AG20443 (cell line): ENCODE measurements around the gene MMP28.
A peak's percentile ranks its signal among the peaks of the same experiment; 100 is the strongest.

Experiments used
- DNase-seq: peaks from one replicate; pipeline ENCODE4 v3.0.0; 2012; ENCODE audit warnings: low spot score, mixed read lengths

MMP28 gene

GRCh38 chr17:35795007-35795870, at the start of gene MMP28:
Gene MMP28 (minus strand): TSS chr17:35795641. CDS start chr17:35795377, 264 bp downstream.
- DNase-seq: peak; percentile 70

- DNase-seq: no peak
These were observed 49.1 kb upstream of the MMP28 start for GRCh38 chr17:35844547-35844946.

- DNase-seq: no peak
These were observed 48.3 kb upstream of the MMP28 start for GRCh38 chr17:35843698-35844097.

GRCh38 chr17:35842239-35842638, 46.8 kb upstream of the MMP28 start:
- DNase-seq: no peak

GRCh38 chr17:35841505-35841904, 46.1 kb upstream of the MMP28 start:
- DNase-seq: no peak

- no peak for DNase-seq
These were observed 45.7 kb upstream of the MMP28 start for GRCh38 chr17:35841101-35841500.

- DNase-seq: no peak
These were observed 29.8 kb upstream of the MMP28 start for GRCh38 chr17:35825206-35825605.

- no peak for DNase-seq
These were observed 25.9 kb upstream of the MMP28 start for GRCh38 chr17:35821308-35821707.

- no peak for DNase-seq
These were observed 24.0 kb upstream of the MMP28 start for GRCh38 chr17:35819455-35819854.

- no peak for DNase-seq
These were observed 21.8 kb upstream of the MMP28 start for GRCh38 chr17:35817196-35817595.

GRCh38 chr17:35816723-35817122, 21.3 kb upstream of the MMP28 start:
- no peak for DNase-seq

- DNase-seq: no peak
These were observed 17.0 kb upstream of the MMP28 start for GRCh38 chr17:35812456-35812855.

GRCh38 chr17:35811759-35812158, 16.3 kb upstream of the MMP28 start:
- no peak for DNase-seq

- peak; percentile 32 for DNase-seq
These were observed 14.5 kb upstream of the MMP28 start for GRCh38 chr17:35809855-35810461.

GRCh38 chr17:35808962-35809854, 13.8 kb upstream of the MMP28 start, which contains the start of gene TAF15:
Gene TAF15 (plus strand): TSS chr17:35809484. CDS start chr17:35809570, 86 bp downstream.
- DNase-seq: peak; percentile 98

- DNase-seq: no peak
These were observed 13.0 kb upstream of the MMP28 start for GRCh38 chr17:35808240-35808961.

- no peak for DNase-seq
These were observed 12.1 kb upstream of the MMP28 start for GRCh38 chr17:35807371-35808144.

GRCh38 chr17:35804658-35805192, 9.3 kb upstream of the MMP28 start:
- peak; percentile 90 for DNase-seq

GRCh38 chr17:35801583-35802224, 6.3 kb upstream of the MMP28 start:
- DNase-seq: peak; percentile 39

GRCh38 chr17:35799942-35800341, 4.5 kb upstream of the MMP28 start:
- DNase-seq: peak; percentile 86
